GM23338 (cell line): ENCODE data around the gene CTNNA2. TPM values are rescaled to one million over a fixed set of nuclear protein-coding genes. Genes with fewer than 3 reads are reported as not detected.
A peak's percentile ranks its signal among the peaks of the same experiment; 100 is the strongest.

Source experiments
- ATAC-seq: fragments of 200-7000 bp; cut with Tn5 transposase; 3 replicates; pipeline ENCODE4 v1.9.1; 2020
- DNase-seq: peaks from one replicate; pipeline ENCODE4 v3.0.0-alpha.2; 2015; ENCODE audit warnings: low spot score
- H2AFZ ChIP-seq: fragments of 200-600 bp; sonication (generic); 2 replicates; pipeline ENCODE4 v1.8.0; 2016; ENCODE audit warnings: antibody characterized with exemption, mild to moderate bottlenecking, moderate library complexity
- H3F3A ChIP-seq: fragments of 200-600 bp; sonication (generic); replicated peaks from 2 replicates; pipeline ENCODE4 v1.8.0; 2017; ENCODE audit warnings: antibody characterized with exemption, mixed run types, low read depth
- H3K27ac ChIP-seq: fragments of 200-600 bp; sonication (generic); 2 replicates; pipeline ENCODE4 v1.6.1; 2016; ENCODE audit warnings: low read depth
- H3K27me3 ChIP-seq: fragments of 200-600 bp; sonication (generic); 2 replicates; pipeline ENCODE4 v1.8.0; 2016; ENCODE audit warnings: mild to moderate bottlenecking, mixed run types, moderate library complexity; ENCODE audit not compliant: insufficient read depth
- H3K36me3 ChIP-seq: fragments of 200-600 bp; sonication (generic); 2 replicates; pipeline ENCODE4 v1.8.0; 2016; ENCODE audit warnings: mild to moderate bottlenecking; ENCODE audit not compliant: insufficient read depth
- H3K4me1 ChIP-seq: fragments of 200-600 bp; sonication (generic); 2 replicates; pipeline ENCODE4 v1.8.0; 2016; ENCODE audit warnings: mild to moderate bottlenecking, moderate library complexity; ENCODE audit not compliant: insufficient read depth
- H3K4me2 ChIP-seq: fragments of 200-600 bp; sonication (generic); 2 replicates; pipeline ENCODE4 v1.7.1; 2017; ENCODE audit warnings: mixed run types
- H3K4me3 ChIP-seq: fragments of 200-600 bp; sonication (generic); 2 replicates; pipeline ENCODE4 v1.6.1; 2016; ENCODE audit warnings: mixed run types
- H3K79me2 ChIP-seq: fragments of 200-600 bp; sonication (generic); replicated peaks from 2 replicates; pipeline ENCODE4 v1.8.0; 2017; ENCODE audit warnings: mild to moderate bottlenecking; ENCODE audit not compliant: insufficient read depth
- H3K9me2 ChIP-seq: fragments of 200-600 bp; sonication (generic); 2 replicates; pipeline ENCODE4 v1.8.0; 2017; ENCODE audit not compliant: insufficient read depth
- H4K20me1 ChIP-seq: fragments of 200-600 bp; sonication (generic); replicated peaks from 2 replicates; pipeline ENCODE4 v1.8.0; 2017; ENCODE audit warnings: mild to moderate bottlenecking; ENCODE audit not compliant: insufficient read depth
- H3K27ac Mint-ChIP-seq: 2 replicates; pipeline ENCODE4 v1.8.0; 2020; ENCODE audit warnings: inconsistent platforms, mild to moderate bottlenecking, moderate library complexity, mixed read lengths
- H3K27me3 Mint-ChIP-seq: 3 replicates; pipeline ENCODE4 v1.8.0; 2022; ENCODE audit warnings: low read depth, mild to moderate bottlenecking, moderate library complexity, mixed read lengths, inconsistent platforms; ENCODE audit not compliant: insufficient read depth, poor library complexity
- H3K36me3 Mint-ChIP-seq: 3 replicates; pipeline ENCODE4 v1.8.0; 2021; ENCODE audit warnings: low read depth, mild to moderate bottlenecking, inconsistent platforms, moderate library complexity, mixed read lengths
- H3K4me1 Mint-ChIP-seq: 3 replicates; pipeline ENCODE4 v1.8.0; 2020; ENCODE audit warnings: mild to moderate bottlenecking, inconsistent platforms, mixed read lengths
- H3K4me3 Mint-ChIP-seq: 3 replicates; pipeline ENCODE4 v1.8.0; 2021; ENCODE audit warnings: moderate library complexity, mild to moderate bottlenecking, inconsistent platforms, mixed read lengths
- H3K9me3 Mint-ChIP-seq: 3 replicates; pipeline ENCODE4 v1.8.0; 2020; ENCODE audit warnings: moderate library complexity, mild to moderate bottlenecking, inconsistent platforms, mixed read lengths
- CREB1 ChIP-seq: fragments of 250-450 bp; sonication (Bioruptor Pico); IDR thresholded peaks from 2 replicates; pipeline ENCODE4 v1.5.0; 2020; ENCODE audit warnings: low read depth, mild to moderate bottlenecking, moderate library complexity
- EZH2 ChIP-seq: fragments of 200-600 bp; sonication (generic); IDR thresholded peaks from one replicate; pipeline ENCODE4 v1.8.0; 2017; ENCODE audit warnings: antibody characterized with exemption, mild to moderate bottlenecking, low read depth; ENCODE audit not compliant: unreplicated experiment
- EZH2phosphoT487 ChIP-seq: fragments of 200-600 bp; sonication (generic); IDR thresholded peaks from one replicate; pipeline ENCODE4 v1.8.1; 2018; ENCODE audit warnings: antibody characterized with exemption; ENCODE audit not compliant: unreplicated experiment
- JUNB ChIP-seq: IDR thresholded peaks from one replicate; pipeline ENCODE4 v1.6.1; 2016; ENCODE audit warnings: antibody characterized with exemption; ENCODE audit not compliant: unreplicated experiment
- NANOG ChIP-seq: IDR thresholded peaks from 2 replicates; pipeline ENCODE4 v1.6.1; 2016; ENCODE audit warnings: antibody characterized with exemption, borderline replicate concordance
- POLR2AphosphoS5 ChIP-seq: IDR thresholded peaks from 2 replicates; pipeline ENCODE4 v1.6.1; 2016; ENCODE audit warnings: antibody characterized with exemption, low read depth
- STAT1 ChIP-seq: IDR thresholded peaks from one replicate; pipeline ENCODE4 v1.6.1; 2016; ENCODE audit warnings: antibody characterized with exemption; ENCODE audit not compliant: unreplicated experiment
- ZNF114 ChIP-seq: fragments of 250-450 bp; sonication (Bioruptor Pico); IDR thresholded peaks from 2 replicates; pipeline ENCODE4 v1.5.0; 2020; ENCODE audit warnings: mild to moderate bottlenecking, moderate library complexity
- ZNF331 ChIP-seq: fragments of 250-450 bp; sonication (Bioruptor Pico); IDR thresholded peaks from 2 replicates; pipeline ENCODE4 v1.5.0; 2020; ENCODE audit warnings: low read depth, mild to moderate bottlenecking, moderate library complexity
- polyA plus RNA-seq: library from polyadenylated mRNA; unstranded; fragments of >200 nt; fragmentation: Nextera tagmentation; extraction: Ambion mirVana; gene quantifications from 2 replicates; pipeline ENCODE4 v1.2.1, GENCODE V29; 2016
- total RNA-seq: library from RNA; depleted of rRNA; stranded (reverse); fragments of >200 nt; shearing (Covaris generic); gene quantifications from 2 replicates; pipeline ENCODE4 v1.2.3, GENCODE V29; 2014
- TF ChIP-seq, protein P1 (sequence below): IDR thresholded peaks from 2 replicates; pipeline ENCODE4 v1.6.1; 2016; ENCODE audit warnings: antibody characterized with exemption
- TF ChIP-seq, protein P2 (sequence below): IDR thresholded peaks from one replicate; pipeline ENCODE4 v1.6.1; 2018; ENCODE audit warnings: antibody characterized with exemption; ENCODE audit not compliant: unreplicated experiment

CTNNA2 gene
- total and polyA plus RNA-seq, 2 experiments from 2014 or later = 6.4 to 15.6 TPM

DNA sequence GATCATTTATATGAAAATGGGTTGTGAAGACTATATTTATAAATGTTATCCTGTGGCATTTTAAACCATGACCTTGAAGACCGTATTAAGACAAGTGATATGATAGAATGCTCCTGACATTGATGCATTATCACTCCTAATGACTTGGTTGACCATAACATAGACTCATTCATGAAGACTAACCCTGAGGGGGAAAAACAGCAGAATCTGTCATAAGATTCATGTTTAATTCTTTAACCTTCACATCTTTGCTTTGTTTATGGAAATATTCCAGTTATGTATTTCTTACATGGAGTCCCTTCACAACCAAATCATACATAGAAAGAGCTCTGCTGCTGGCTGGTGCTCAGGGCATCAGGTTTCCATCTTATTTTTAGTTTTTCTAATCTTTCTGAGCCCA lies 78.4 kb downstream of the CTNNA2 start:
- H3K4me1 ChIP-seq = peaks cover 32% of the 10 kb centered on the region
- no peaks in the 10 kb centered on the region for H3K9me3 Mint-ChIP-seq
- no peak overlapping the region for H2AFZ ChIP-seq
- no peaks in the 10 kb centered on the region for H3K36me3 ChIP-seq
- H3K79me2 ChIP-seq = no peaks in the 10 kb centered on the region
- H3K27me3 ChIP-seq = no peaks in the 10 kb centered on the region
- peaks cover 19% of the 10 kb centered on the region for H3K4me1 Mint-ChIP-seq
- H3K4me2 ChIP-seq = 0 out of 2 replicates have a peak overlapping the region, but pooled peaks have one; percentile 18
- DNase-seq (no peak), ATAC-seq (no peak)
- H3K27ac Mint-ChIP-seq = peak overlapping the region; percentile 65; the same call in 1 of the 2 replicates
- no peak overlapping the region for H3K4me3 Mint-ChIP-seq
- H4K20me1 ChIP-seq = no peaks in the 10 kb centered on the region
- H3K36me3 Mint-ChIP-seq = no peaks in the 10 kb centered on the region; the same call in 2 of the 3 replicates
- no peaks in the 10 kb centered on the region for H3K27me3 Mint-ChIP-seq
- no peaks in the 10 kb centered on the region for H3K9me2 ChIP-seq
- H3F3A ChIP-seq = no peaks in the 10 kb centered on the region
- H3K27ac ChIP-seq = no peak overlapping the region
- TF ChIP-seq EZH2phosphoT487 = no peak
- TF ChIP-seq, protein P1, sequence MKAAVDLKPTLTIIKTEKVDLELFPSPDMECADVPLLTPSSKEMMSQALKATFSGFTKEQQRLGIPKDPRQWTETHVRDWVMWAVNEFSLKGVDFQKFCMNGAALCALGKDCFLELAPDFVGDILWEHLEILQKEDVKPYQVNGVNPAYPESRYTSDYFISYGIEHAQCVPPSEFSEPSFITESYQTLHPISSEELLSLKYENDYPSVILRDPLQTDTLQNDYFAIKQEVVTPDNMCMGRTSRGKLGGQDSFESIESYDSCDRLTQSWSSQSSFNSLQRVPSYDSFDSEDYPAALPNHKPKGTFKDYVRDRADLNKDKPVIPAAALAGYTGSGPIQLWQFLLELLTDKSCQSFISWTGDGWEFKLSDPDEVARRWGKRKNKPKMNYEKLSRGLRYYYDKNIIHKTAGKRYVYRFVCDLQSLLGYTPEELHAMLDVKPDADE = no peak
- no peak for TF ChIP-seq POLR2AphosphoS5
- no peak for TF ChIP-seq ZNF331 (CRISPR knock-in tag)
- TF ChIP-seq, protein P2, sequence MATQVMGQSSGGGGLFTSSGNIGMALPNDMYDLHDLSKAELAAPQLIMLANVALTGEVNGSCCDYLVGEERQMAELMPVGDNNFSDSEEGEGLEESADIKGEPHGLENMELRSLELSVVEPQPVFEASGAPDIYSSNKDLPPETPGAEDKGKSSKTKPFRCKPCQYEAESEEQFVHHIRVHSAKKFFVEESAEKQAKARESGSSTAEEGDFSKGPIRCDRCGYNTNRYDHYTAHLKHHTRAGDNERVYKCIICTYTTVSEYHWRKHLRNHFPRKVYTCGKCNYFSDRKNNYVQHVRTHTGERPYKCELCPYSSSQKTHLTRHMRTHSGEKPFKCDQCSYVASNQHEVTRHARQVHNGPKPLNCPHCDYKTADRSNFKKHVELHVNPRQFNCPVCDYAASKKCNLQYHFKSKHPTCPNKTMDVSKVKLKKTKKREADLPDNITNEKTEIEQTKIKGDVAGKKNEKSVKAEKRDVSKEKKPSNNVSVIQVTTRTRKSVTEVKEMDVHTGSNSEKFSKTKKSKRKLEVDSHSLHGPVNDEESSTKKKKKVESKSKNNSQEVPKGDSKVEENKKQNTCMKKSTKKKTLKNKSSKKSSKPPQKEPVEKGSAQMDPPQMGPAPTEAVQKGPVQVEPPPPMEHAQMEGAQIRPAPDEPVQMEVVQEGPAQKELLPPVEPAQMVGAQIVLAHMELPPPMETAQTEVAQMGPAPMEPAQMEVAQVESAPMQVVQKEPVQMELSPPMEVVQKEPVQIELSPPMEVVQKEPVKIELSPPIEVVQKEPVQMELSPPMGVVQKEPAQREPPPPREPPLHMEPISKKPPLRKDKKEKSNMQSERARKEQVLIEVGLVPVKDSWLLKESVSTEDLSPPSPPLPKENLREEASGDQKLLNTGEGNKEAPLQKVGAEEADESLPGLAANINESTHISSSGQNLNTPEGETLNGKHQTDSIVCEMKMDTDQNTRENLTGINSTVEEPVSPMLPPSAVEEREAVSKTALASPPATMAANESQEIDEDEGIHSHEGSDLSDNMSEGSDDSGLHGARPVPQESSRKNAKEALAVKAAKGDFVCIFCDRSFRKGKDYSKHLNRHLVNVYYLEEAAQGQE = no peak
- TF ChIP-seq EZH2 = no peak
- no peak for TF ChIP-seq CREB1
- no peak for TF ChIP-seq NANOG
- no peak for TF ChIP-seq ZNF114
- H3K4me3 ChIP-seq = no peak overlapping the region

DNA sequence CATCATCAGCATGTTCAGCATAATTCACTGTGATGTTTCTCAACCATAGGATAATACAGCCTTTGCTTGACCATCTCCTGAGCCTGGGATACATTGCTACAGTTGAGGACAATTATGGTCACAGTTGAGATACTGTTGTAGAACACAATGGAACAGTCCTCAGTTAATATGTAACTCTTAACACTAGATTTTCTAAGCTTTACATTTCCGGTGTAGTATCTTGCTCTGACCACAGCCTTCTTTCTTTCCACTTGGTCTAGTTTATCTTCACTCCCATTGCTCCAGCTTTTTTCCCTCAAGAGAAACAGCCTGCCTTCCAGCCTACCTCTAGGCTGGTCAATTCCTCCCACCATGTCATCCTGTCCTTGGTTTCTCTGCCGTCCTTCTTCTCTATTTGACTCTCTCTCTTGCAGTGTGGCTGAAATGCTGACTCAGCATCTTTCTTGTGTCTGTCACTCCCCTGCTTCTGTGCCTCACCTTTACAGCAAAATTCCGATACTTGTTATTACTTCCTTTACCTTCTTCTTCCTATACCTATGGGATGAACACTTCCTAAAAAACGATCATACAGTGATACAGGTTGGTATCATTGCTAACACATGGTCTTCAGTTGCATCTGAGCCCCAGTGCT lies 80.5 kb downstream of the CTNNA2 start:
- Histone ChIP-seq H3K79me2 (no peaks in the 10 kb centered on the region), H3K27ac (no peak overlapping the region), H3K9me2 (no peaks in the 10 kb centered on the region), H3K4me3 (no peak overlapping the region), H3F3A (peaks cover 5% of the 10 kb centered on the region; the same call in 1 of the 2 replicates), H3K4me2 (no peak overlapping the region), H3K27me3 (no peaks in the 10 kb centered on the region), H2AFZ (no peak overlapping the region), H3K4me1 (peaks cover 39% of the 10 kb centered on the region), H3K36me3 (no peaks in the 10 kb centered on the region), H4K20me1 (no peaks in the 10 kb centered on the region)
- TF ChIP-seq NANOG (no peak), POLR2AphosphoS5 (no peak), CREB1 (no peak), EZH2 (no peak), STAT1 (no peak), ZNF331 (CRISPR knock-in tag) (no peak), JUNB (no peak)
- TF ChIP-seq, protein P2 = no peak
- TF ChIP-seq, protein P1 = no peak
- Mint-ChIP-seq H3K4me1 (peaks cover 18% of the 10 kb centered on the region), H3K9me3 (no peaks in the 10 kb centered on the region), H3K4me3 (no peak overlapping the region), H3K27ac (no peak overlapping the region), H3K36me3 (peaks cover 5% of the 10 kb centered on the region; the same call in 1 of the 3 replicates), H3K27me3 (no peaks in the 10 kb centered on the region)
- no peak for ATAC-seq
- DNase-seq = no peak
